ENCODE data around the gene GPR161.

The GPR161 gene

GRCh38 chr1:168042362-168042761 lies 94.4 kb downstream of the GPR161 start:
- H3K27me3 Mint-ChIP-seq: no peaks in the 10 kb centered on the region
- no peak overlapping the region for H3K4me3 Mint-ChIP-seq
- H3K36me3 Mint-ChIP-seq (ENCODE audit: low read depth): peaks cover 27% of the 10 kb centered on the region
- no peaks in the 10 kb centered on the region for H3K9me3 Mint-ChIP-seq
- intact Hi-C loops (cut with micrococcal nuclease): no loop called here
- no peaks in the 10 kb centered on the region for H3K4me1 Mint-ChIP-seq (ENCODE audit: low read depth)
- no peak overlapping the region for H3K27ac Mint-ChIP-seq

DNA sequence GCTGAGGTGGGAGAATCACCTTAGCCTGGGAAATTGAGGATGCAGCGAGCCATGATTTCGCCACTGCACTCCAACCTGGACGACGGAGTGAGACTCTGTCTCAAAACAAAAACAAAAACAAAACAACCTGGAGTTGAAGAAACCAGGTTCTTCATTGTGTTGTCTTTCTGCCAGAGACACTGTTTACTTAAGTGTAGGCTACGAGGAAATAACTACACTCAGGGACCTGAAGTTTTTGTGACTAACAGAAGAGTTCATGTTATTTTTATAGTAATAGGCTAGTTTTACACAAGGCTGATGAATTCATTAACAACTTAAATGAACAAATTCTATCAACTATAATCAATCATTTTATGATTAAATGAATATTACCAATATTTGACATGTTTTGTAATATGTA lies 101.4 kb downstream of the GPR161 start:
- Mint-ChIP-seq H3K9me3 (no peaks in the 10 kb centered on the region), H3K36me3 (ENCODE audit: low read depth) (peaks cover 5% of the 10 kb centered on the region), H3K27ac (no peak overlapping the region)

DNA sequence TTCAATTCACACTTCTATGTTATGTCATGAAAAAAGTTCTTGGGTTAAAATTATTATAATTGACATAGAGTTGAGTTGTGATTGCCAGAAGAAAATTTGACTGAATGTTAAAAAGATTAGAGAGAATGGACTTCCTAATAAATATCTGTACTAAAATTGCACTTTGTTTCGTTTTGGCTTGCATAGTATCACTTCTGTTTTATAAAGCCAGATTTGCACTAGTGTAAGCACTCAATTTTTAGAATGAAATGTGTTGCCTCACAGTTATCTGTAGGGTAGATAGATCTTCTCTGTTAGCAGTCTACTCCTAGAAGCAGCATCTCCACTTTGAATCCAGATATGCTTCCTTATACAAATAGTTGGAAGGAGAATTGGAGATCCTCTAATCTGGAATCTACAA lies 104.7 kb downstream of the GPR161 start:
- intact Hi-C loops (cut with micrococcal nuclease): no loop called here
- no peak overlapping the region for H3K4me3 Mint-ChIP-seq

More for the DNA sequence above, 101.4 kb downstream of the GPR161 start:
- no peak overlapping the region for H3K4me3 Mint-ChIP-seq
- intact Hi-C loops (cut with micrococcal nuclease): no loop called here
- H3K27me3 Mint-ChIP-seq: no peaks in the 10 kb centered on the region
- no peaks in the 10 kb centered on the region for H3K4me1 Mint-ChIP-seq (ENCODE audit: low read depth)

GRCh38 chr1:168031627-168032026 lies 105.1 kb downstream of the GPR161 start:
- Mint-ChIP-seq H3K4me1 (ENCODE audit: low read depth) (no peaks in the 10 kb centered on the region), H3K9me3 (no peaks in the 10 kb centered on the region), H3K27me3 (no peaks in the 10 kb centered on the region), H3K4me3 (no peak overlapping the region), H3K36me3 (ENCODE audit: low read depth) (peaks cover 5% of the 10 kb centered on the region), H3K27ac (no peak overlapping the region)
- intact Hi-C loops (cut with micrococcal nuclease): no loop called here

More for the DNA sequence above, 104.7 kb downstream of the GPR161 start:
- Mint-ChIP-seq H3K9me3 (no peaks in the 10 kb centered on the region), H3K27me3 (no peaks in the 10 kb centered on the region), H3K36me3 (ENCODE audit: low read depth) (peaks cover 5% of the 10 kb centered on the region), H3K4me1 (ENCODE audit: low read depth) (no peaks in the 10 kb centered on the region), H3K27ac (no peak overlapping the region)

DNA sequence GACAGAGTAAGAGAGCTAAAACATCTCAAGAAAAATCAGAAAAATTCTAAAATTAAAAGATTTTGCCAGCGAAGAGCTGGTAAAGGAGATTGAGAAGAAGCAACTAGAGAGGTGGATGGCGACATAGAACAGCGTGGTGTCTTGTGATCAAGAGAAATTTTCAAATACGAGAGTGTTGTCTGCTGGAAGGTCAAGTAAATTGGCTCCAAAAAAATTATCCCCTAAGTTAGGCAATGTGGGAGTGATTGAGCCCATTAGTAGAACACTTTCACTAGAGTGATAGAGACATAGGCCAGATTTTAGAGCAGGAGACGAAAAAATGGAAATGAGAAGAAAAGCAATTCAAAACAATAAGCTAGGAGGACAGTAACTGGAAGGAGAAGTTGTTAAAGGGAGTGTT lies 105.5 kb downstream of the GPR161 start:
- Mint-ChIP-seq H3K27me3 (no peaks in the 10 kb centered on the region), H3K4me3 (no peak overlapping the region), H3K36me3 (ENCODE audit: low read depth) (peaks cover 5% of the 10 kb centered on the region), H3K9me3 (no peaks in the 10 kb centered on the region), H3K27ac (no peak overlapping the region), H3K4me1 (ENCODE audit: low read depth) (no peaks in the 10 kb centered on the region)
- intact Hi-C loops (cut with micrococcal nuclease): no loop called here
